ENCODE data around the gene MUC5AC. TPM values are rescaled to one million over a fixed set of nuclear protein-coding genes. Genes with fewer than 3 reads are reported as not detected.
"Not testable (repeated sequence)": the region's sequence is repeated elsewhere in the genome, so short reads cannot be mapped to it uniquely, and the experiment has no call there.

MUC5AC gene
- total RNA-seq, 1 experiment from 2014 or later: 0.11 TPM

DNA sequence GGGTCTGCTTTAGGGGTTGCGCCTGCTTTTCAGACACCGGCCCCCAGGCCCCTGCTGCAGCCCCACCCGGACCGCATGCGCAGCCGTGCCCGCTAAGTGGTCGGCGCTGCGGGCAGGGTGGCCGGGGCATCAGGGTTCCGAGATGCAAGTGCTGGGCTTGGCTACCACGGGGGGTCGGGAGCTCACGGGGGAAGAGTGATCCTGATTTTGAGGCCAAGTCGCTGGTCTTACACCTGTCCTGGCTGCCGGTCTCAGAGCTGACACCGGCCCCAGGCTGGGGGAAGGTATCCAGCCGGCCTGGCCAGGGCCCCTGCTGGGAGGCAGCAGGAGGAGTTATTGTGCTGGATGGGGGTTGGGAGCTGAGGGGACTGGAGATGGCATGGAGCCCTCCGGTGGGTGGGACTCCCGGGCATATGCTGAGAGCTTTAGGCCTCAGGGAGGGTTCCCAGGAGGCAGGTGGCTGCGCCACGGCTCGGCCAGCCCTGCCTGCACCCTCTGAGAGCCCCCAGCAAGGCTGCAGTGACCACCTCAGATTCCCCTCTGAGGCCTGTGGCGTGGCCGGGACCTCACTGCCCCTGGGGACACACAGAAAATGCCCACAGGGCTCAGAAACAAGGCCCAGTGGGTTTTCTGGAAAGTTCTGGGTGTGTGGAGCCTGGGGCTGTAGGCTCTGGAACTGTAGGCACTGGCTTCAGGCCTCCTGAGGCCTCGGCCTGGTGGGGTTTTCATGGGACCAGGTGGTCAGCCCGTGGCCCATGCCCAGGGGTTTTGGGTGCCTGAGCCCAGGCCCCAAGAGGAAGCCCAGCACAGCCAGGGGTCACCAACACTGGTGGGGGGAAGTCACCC is 4.4 kb upstream of the MUC5AC start:
- ATAC-seq: peak; percentile 3
- H3K4me3 ChIP-seq (ENCODE audit: low read length): no peak overlapping the region
- H3F3A ChIP-seq (ENCODE audit: low read length, unreplicated experiment): peaks cover 7% of the 10 kb centered on the region
- peak overlapping the region; percentile 54 for H3K4me2 ChIP-seq (ENCODE audit: low read length)
- BruUV-seq (replicated peaks): TSS peak; percentile 33
- no peak overlapping the region for H2AFZ ChIP-seq (ENCODE audit: low read length)
- DNase-seq: peak; percentile 48
- peaks cover 43% of the 10 kb centered on the region for H3K4me1 ChIP-seq (ENCODE audit: insufficient read depth, low read length)
- H4K20me1 ChIP-seq (ENCODE audit: low read length): no peaks in the 10 kb centered on the region
- CTCF ChIA-PET: interaction anchor here (0.6 kb wide), 1 partner anchor 356 kb away, joined by 3 read pairs; no protein-coding TSS in a partner anchor
- TF ChIP-seq, protein P1, sequence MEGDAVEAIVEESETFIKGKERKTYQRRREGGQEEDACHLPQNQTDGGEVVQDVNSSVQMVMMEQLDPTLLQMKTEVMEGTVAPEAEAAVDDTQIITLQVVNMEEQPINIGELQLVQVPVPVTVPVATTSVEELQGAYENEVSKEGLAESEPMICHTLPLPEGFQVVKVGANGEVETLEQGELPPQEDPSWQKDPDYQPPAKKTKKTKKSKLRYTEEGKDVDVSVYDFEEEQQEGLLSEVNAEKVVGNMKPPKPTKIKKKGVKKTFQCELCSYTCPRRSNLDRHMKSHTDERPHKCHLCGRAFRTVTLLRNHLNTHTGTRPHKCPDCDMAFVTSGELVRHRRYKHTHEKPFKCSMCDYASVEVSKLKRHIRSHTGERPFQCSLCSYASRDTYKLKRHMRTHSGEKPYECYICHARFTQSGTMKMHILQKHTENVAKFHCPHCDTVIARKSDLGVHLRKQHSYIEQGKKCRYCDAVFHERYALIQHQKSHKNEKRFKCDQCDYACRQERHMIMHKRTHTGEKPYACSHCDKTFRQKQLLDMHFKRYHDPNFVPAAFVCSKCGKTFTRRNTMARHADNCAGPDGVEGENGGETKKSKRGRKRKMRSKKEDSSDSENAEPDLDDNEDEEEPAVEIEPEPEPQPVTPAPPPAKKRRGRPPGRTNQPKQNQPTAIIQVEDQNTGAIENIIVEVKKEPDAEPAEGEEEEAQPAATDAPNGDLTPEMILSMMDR (conservative IDR thresholded peaks at IDR 0.05; ENCODE audit: low read depth, low read length): no peak
- TF ChIP-seq EZH2phosphoT487 (IDR thresholded peaks at IDR 0.05; ENCODE audit: borderline replicate concordance, low read length) (no peak), EZH2 (IDR thresholded peaks at IDR 0.05; ENCODE audit: low read length, unreplicated experiment) (no peak)
- POLR2A ChIA-PET (ENCODE audit: unreplicated experiment): interaction anchor here (0.5 kb wide), 1 partner anchor 69 kb away, joined by 4 read pairs; no protein-coding TSS in a partner anchor
- H3K79me2 ChIP-seq (ENCODE audit: low read length): no peaks in the 10 kb centered on the region
- peak overlapping the region; percentile 97 for H3K9ac ChIP-seq (ENCODE audit: low read length)
- peak overlapping the region; percentile 99 for H3K27ac ChIP-seq (ENCODE audit: low read length)
- no peaks in the 10 kb centered on the region for H3K9me2 ChIP-seq (replicated peaks; ENCODE audit: low read length)
- no peaks in the 10 kb centered on the region for H3K9me3 ChIP-seq (ENCODE audit: low read length)
- H3K27me3 ChIP-seq (ENCODE audit: low read length): no peaks in the 10 kb centered on the region
- intact Hi-C loops (cut with micrococcal nuclease): loop anchor here (2.0 to 5.0 kb wide), 3 partner anchors 49 to 93 kb away; partner anchors contain the start of gene MUC5B
- no peaks in the 10 kb centered on the region for H3K36me3 ChIP-seq (ENCODE audit: low read depth, low read length)

DNA sequence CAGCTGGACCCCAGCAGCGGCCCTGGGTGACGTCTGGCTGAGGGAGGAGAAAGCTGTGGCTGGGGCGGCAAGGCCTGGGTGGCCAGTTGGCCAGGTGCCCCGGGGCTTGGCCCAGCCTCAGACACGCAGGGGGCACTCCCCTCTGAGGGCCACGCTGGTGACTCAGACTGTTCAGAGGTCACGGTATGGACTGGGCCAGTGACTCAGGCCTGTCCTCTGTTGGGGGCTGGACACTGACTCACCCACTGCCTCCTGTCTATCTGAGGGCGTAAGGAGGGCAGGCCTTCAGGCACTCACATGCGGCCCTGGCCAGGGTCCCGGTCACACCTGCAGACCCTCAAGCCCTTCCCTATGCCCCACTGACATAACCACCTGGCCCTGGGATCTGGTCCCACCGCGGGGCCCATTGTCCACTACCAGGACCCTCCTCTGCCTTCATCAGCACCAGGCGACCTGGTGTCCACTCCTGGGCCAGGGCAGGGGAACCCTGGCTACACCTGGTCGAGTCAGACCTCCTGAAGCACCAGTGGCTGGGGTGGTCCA is 3.7 kb upstream of the MUC5AC start:
- no peaks in the 10 kb centered on the region for H4K20me1 ChIP-seq (ENCODE audit: low read length)
- TF ChIP-seq EZH2phosphoT487 (IDR thresholded peaks at IDR 0.05; ENCODE audit: borderline replicate concordance, low read length) (no peak), EZH2 (IDR thresholded peaks at IDR 0.05; ENCODE audit: low read length, unreplicated experiment) (no peak)
- TF ChIP-seq, protein P1 (conservative IDR thresholded peaks at IDR 0.05; ENCODE audit: low read depth, low read length): no peak
- ChIA-PET CTCF (no interaction called here), POLR2A (ENCODE audit: unreplicated experiment) (no interaction called here)
- H3K9me3 ChIP-seq (ENCODE audit: low read length): no peaks in the 10 kb centered on the region
- BruUV-seq (replicated peaks): no TSS peak
- H3K79me2 ChIP-seq (ENCODE audit: low read length): no peaks in the 10 kb centered on the region
- peak overlapping the region; percentile 54 for H3K4me2 ChIP-seq (ENCODE audit: low read length)
- ATAC-seq: peak; percentile 73
- H2AFZ ChIP-seq (ENCODE audit: low read length): no peak overlapping the region
- H3K27ac ChIP-seq (ENCODE audit: low read length): peak overlapping the region; percentile 99
- H3K4me1 ChIP-seq (ENCODE audit: insufficient read depth, low read length): peaks cover 43% of the 10 kb centered on the region
- H3K36me3 ChIP-seq (ENCODE audit: low read depth, low read length): no peaks in the 10 kb centered on the region
- no peaks in the 10 kb centered on the region for H3K27me3 ChIP-seq (ENCODE audit: low read length)
- DNase-seq: peak; percentile 89
- H3F3A ChIP-seq (ENCODE audit: low read length, unreplicated experiment): peaks cover 7% of the 10 kb centered on the region
- intact Hi-C loops (cut with micrococcal nuclease): loop anchor here (2.0 to 5.0 kb wide), 3 partner anchors 48 to 93 kb away; partner anchors contain the start of gene MUC5B
- no peaks in the 10 kb centered on the region for H3K9me2 ChIP-seq (replicated peaks; ENCODE audit: low read length)
- H3K9ac ChIP-seq (ENCODE audit: low read length): peak overlapping the region; percentile 97
- no peak overlapping the region for H3K4me3 ChIP-seq (ENCODE audit: low read length)

DNA sequence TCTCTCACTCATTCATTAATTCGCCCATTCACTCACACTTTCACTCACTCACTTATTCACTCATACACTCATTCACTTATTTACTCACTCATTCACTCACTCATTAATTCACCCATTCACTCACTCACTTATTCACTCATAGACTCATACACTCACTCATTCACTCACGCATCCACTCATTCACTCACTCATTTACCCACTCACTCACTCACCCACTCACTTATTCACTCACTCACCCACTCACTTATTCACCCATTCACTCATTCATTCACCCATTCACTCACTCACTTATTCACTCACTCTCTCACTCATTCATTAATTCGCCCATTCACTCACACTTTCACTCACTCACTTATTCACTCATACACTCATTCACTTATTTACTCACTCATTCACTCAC is 3.1 kb upstream of the MUC5AC start:
- H3K9me3 ChIP-seq (ENCODE audit: low read length); H2AFZ ChIP-seq (ENCODE audit: low read length); H3K79me2 ChIP-seq (ENCODE audit: low read length); H3K9me2 ChIP-seq (replicated peaks; ENCODE audit: low read length); H3K4me2 ChIP-seq (ENCODE audit: low read length); BruUV-seq (replicated peaks); H3K36me3 ChIP-seq (ENCODE audit: low read depth, low read length); DNase-seq; H4K20me1 ChIP-seq (ENCODE audit: low read length); H3K4me3 ChIP-seq (ENCODE audit: low read length); H3K27me3 ChIP-seq (ENCODE audit: low read length); H3F3A ChIP-seq (ENCODE audit: low read length, unreplicated experiment); ATAC-seq; POLR2A ChIA-PET (ENCODE audit: unreplicated experiment); CTCF ChIA-PET: not testable (repeated sequence)
- peak overlapping the region; percentile 97; the same call in 1 of the 2 replicates for H3K9ac ChIP-seq (ENCODE audit: low read length)
- peaks cover 43% of the 10 kb centered on the region for H3K4me1 ChIP-seq (ENCODE audit: insufficient read depth, low read length)
- H3K27ac ChIP-seq (ENCODE audit: low read length): peak overlapping the region; percentile 99
- intact Hi-C loops (cut with micrococcal nuclease): loop anchor here (5.0 kb wide), 2 partner anchors 48 to 68 kb away; partner anchors contain the start of gene MUC5B
